Vagina (tissue), 2 donors: ENCODE data around the gene AFG3L2. TPM values are rescaled to one million over a fixed set of nuclear protein-coding genes. Genes with fewer than 3 reads are reported as not detected.
A peak's percentile ranks its signal among the peaks of the same experiment; 100 is the strongest.

Source experiments
- DNase-seq, 2 donors: peaks; one replicate each; pipeline ENCODE4 v3.0.0-alpha.2; 2017; ENCODE audit errors: extremely low spot score in 2 of 2
- H3K27ac ChIP-seq: fragments of 200-600 bp; sonication (generic); one replicate; pipeline ENCODE4 v1.5.1; 2019
- H3K27me3 ChIP-seq: fragments of 200-600 bp; sonication (generic); one replicate; pipeline ENCODE4 v1.5.1; 2019
- H3K36me3 ChIP-seq, 2 donors: fragments of 200-600 bp; sonication (generic); one replicate each; pipeline ENCODE4 v1.5.1; 2017 to 2019
- H3K4me1 ChIP-seq: fragments of 200-600 bp; sonication (generic); one replicate; pipeline ENCODE4 v1.5.1; 2019
- H3K4me3 ChIP-seq, 2 donors: fragments of 200-600 bp; sonication (generic); 1 replicate in 1 of 2; 2 replicates in 1 of 2; pipeline ENCODE4 v1.5.1; 2016 to 2019
- H3K9me3 ChIP-seq: fragments of 200-600 bp; sonication (generic); one replicate; pipeline ENCODE4 v1.5.1; 2019
- POLR2A ChIP-seq, 2 donors: fragments of 450-650 bp; IDR thresholded peaks; one replicate each; pipeline ENCODE4 v1.6.1; 2017; ENCODE audit warnings: antibody characterized with exemption in 2 of 2, mild to moderate bottlenecking in 2 of 2, moderate library complexity in 2 of 2
- POLR2AphosphoS5 ChIP-seq, 2 donors: sonication (generic); formaldehyde crosslinking; IDR thresholded peaks; one replicate each; pipeline ENCODE4 v1.9.0; 2017; ENCODE audit warnings: antibody characterized with exemption in 2 of 2, mild to moderate bottlenecking in 2 of 2, low read depth in 1 of 2; ENCODE audit not compliant: insufficient read depth in 1 of 2
- intact Hi-C: fragments of 100-400 bp; cut with DNase I; formaldehyde crosslinking; loops from one replicate; pipeline ENCODE4 v1.15.1; 2023
- total RNA-seq: library from RNA; depleted of rRNA; stranded (reverse); fragments of >200 nt; gene quantifications from one replicate; pipeline ENCODE4 v1.2.3, GENCODE V29; 2016
- TF ChIP-seq, protein P1 (sequence below), 3 experiments: fragments of 450-650 bp in 2 of 3; fragments of 200-600 bp in 1 of 3; sonication (generic) in 1 of 3; IDR thresholded peaks; one replicate each; pipeline ENCODE4 v1.5.1; 2017 to 2019; ENCODE audit warnings: antibody characterized with exemption in 3 of 3, mild to moderate bottlenecking in 2 of 3, moderate library complexity in 2 of 3

Gene AFG3L2
- total RNA-seq, 1 donor from 2014 or later: 38.3 TPM

DNA sequence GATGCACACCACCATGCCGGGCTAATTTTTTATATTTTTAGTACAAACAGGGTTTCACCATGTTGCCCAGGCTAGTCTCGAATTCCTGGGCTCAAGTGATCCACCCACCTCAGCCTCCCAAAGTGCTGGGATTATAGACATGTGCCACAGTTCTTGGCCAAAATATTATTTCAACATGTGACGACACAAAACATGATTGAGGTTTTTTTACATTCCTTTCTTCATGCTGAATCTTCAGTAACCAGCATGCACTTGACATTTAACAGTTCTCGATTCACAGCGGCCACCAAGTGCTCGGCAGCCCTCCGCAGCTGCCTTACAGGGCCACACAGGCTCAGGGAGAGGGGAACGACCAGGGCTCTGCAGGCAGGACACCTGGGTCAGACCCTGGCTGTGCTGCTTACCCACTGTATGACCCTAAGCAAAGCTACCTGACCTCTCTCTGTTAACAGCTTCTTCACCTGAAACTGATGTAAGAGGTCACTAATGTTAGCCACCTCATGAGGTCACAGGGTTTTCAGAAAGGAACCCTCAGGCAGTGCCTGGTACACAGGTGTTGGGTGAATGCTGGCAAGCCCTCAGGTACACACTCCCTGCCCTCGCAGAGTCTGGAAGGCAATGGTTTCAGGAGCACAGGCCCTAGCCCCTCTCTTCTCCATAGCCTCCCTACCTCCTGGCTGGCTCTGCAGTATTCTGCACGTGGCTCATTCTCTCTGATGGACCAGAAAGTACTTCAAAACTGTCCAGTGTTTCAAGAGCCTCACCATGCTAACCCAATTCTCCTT lies 43.3 kb downstream of the AFG3L2 start:
- no peaks in the 10 kb centered on the region for H3K9me3 ChIP-seq
- intact Hi-C loops: no loop called here
- no peak overlapping the region for H3K27ac ChIP-seq
- H3K4me1 ChIP-seq: no peaks in the 10 kb centered on the region
- no peaks in the 10 kb centered on the region for H3K27me3 ChIP-seq
- no peak overlapping the region for H3K4me3 ChIP-seq
- no peak for TF ChIP-seq POLR2A (IDR thresholded peaks at IDR 0.05)
- TF ChIP-seq POLR2AphosphoS5 (IDR thresholded peaks at IDR 0.05; ENCODE audit: insufficient read depth in 1 of 2, low read depth in 1 of 2): no peak
- TF ChIP-seq, protein P1, sequence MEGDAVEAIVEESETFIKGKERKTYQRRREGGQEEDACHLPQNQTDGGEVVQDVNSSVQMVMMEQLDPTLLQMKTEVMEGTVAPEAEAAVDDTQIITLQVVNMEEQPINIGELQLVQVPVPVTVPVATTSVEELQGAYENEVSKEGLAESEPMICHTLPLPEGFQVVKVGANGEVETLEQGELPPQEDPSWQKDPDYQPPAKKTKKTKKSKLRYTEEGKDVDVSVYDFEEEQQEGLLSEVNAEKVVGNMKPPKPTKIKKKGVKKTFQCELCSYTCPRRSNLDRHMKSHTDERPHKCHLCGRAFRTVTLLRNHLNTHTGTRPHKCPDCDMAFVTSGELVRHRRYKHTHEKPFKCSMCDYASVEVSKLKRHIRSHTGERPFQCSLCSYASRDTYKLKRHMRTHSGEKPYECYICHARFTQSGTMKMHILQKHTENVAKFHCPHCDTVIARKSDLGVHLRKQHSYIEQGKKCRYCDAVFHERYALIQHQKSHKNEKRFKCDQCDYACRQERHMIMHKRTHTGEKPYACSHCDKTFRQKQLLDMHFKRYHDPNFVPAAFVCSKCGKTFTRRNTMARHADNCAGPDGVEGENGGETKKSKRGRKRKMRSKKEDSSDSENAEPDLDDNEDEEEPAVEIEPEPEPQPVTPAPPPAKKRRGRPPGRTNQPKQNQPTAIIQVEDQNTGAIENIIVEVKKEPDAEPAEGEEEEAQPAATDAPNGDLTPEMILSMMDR (IDR thresholded peaks at IDR 0.05): no peak
- H3K36me3 ChIP-seq: peaks cover 0 to 34% of the 10 kb centered on the region in 2 donors
- DNase-seq: peak in 1 of 2 donors; percentile 79

DNA sequence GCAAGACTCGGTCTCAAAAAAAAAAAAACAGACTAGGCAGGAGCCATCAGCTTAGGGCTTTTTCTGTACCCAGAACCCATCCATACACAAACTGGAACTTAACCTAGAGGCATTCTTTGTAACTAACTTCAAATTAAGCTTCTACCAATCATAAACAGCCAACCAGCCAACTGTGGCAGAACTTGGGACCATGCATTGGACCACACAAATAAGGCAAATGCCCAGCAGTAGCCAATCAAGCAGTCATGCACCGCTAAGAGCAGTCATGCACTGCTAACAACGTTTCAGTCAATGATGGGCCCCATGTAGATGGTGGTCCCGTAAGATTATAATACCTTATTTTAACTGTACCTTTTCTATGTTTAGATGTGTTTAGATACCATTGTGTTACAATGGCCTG lies 46.3 kb downstream of the AFG3L2 start:
- H3K9me3 ChIP-seq: no peaks in the 10 kb centered on the region
- intact Hi-C loops: no loop called here
- H3K36me3 ChIP-seq: peaks cover 2 to 44% of the 10 kb centered on the region in 2 donors
- H3K4me3 ChIP-seq: no peak overlapping the region
- H3K27me3 ChIP-seq: no peaks in the 10 kb centered on the region
- no peak for DNase-seq
- H3K27ac ChIP-seq: no peak overlapping the region
- H3K4me1 ChIP-seq: no peaks in the 10 kb centered on the region
- TF ChIP-seq, protein P1 (IDR thresholded peaks at IDR 0.05): no peak
- TF ChIP-seq POLR2AphosphoS5 (IDR thresholded peaks at IDR 0.05; ENCODE audit: insufficient read depth in 1 of 2, low read depth in 1 of 2): no peak
- TF ChIP-seq POLR2A (IDR thresholded peaks at IDR 0.05): no peak

DNA sequence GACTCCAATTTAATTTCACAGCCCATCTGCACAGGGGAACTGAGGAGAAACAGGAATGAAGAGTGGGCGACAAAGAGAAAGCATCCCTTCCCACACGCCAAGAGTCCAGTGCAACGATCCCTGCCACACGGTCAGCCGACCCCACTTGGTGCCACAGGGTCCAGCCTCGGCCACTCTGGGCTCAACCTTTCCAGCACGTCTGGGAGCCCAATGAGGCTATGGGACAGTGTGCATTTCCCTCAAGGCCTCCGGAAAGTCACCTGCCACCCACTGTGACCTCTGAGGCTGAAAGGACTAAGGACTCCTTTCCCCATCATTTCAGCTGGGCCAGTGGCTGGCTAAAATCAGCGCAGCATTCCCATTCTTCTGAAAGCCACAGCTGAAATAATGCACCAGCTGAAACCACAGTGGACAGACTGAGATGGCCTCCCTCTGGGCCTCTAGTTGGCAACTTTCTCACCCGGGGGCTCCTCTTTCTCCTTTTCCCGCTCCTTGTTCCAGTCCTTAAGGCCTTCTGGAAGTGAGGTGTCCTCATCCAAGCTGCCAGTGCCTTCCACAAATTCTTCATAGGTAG lies 47.8 kb downstream of the AFG3L2 start:
- Histone ChIP-seq H3K27ac (no peak overlapping the region), H3K27me3 (no peaks in the 10 kb centered on the region), H3K4me1 (no peaks in the 10 kb centered on the region), H3K4me3 (no peak overlapping the region), H3K9me3 (no peaks in the 10 kb centered on the region), H3K36me3 (peaks cover 3 to 51% of the 10 kb centered on the region in 2 donors)
- intact Hi-C loops: no loop called here
- peak in 1 of 2 donors; percentile 54 for DNase-seq
- TF ChIP-seq POLR2A (IDR thresholded peaks at IDR 0.05) (no peak), POLR2AphosphoS5 (IDR thresholded peaks at IDR 0.05; ENCODE audit: insufficient read depth in 1 of 2, low read depth in 1 of 2) (no peak)
- TF ChIP-seq, protein P1 (IDR thresholded peaks at IDR 0.05): no peak

DNA sequence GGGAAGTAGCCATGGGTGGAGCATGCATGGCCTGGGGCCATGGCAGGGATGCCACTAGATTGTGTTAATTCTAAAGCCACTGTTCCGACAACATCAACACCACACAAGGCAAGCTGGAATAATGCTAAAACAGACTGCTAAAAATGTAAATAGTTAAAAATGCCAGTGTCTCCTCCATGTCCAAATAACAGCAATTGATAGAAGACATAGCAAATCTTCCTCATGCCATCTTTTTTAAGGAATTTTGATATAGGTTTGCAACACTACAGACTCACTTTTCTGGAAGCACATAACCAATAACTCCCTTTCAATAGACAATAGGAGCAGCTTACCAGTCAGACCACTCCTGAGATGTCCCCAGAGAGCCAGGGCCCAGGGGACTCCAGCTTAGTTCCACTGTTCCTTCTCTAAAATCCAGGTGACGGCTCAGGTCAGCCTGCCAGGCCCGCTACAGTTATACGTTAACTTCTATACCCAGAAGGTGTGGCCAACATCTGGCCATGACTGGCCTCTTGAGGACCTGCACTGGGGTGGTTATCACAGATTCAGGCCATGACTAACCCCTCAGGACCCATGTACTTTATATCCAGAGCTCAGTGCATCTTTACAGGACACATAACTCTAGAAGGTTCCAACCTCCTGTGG lies 48.7 kb downstream of the AFG3L2 start:
- Histone ChIP-seq H3K36me3 (peaks cover 3 to 54% of the 10 kb centered on the region in 2 donors), H3K4me3 (no peak overlapping the region), H3K27me3 (no peaks in the 10 kb centered on the region), H3K4me1 (no peaks in the 10 kb centered on the region), H3K27ac (no peak overlapping the region), H3K9me3 (no peaks in the 10 kb centered on the region)
- TF ChIP-seq POLR2AphosphoS5 (IDR thresholded peaks at IDR 0.05; ENCODE audit: insufficient read depth in 1 of 2, low read depth in 1 of 2): no peak
- TF ChIP-seq, protein P1 (IDR thresholded peaks at IDR 0.05): no peak
- TF ChIP-seq POLR2A (IDR thresholded peaks at IDR 0.05): no peak
- peak in 1 of 2 donors; percentile 54 for DNase-seq
- intact Hi-C loops: no loop called here
